Glutamatergic neuron (in vitro differentiated cells): ENCODE data around the gene TRIM24. TPM values are rescaled to one million over a fixed set of nuclear protein-coding genes. Genes with fewer than 3 reads are reported as not detected.

Experiments
- DNase-seq: peaks from one replicate; pipeline ENCODE4 v3.0.0; 2022
- H3K27ac Mint-ChIP-seq: one replicate; pipeline ENCODE4 v1.8.0; 2020; ENCODE audit warnings: mild to moderate bottlenecking, mixed read lengths, inconsistent platforms; ENCODE audit not compliant: unreplicated experiment
- H3K27me3 Mint-ChIP-seq: one replicate; pipeline ENCODE4 v1.8.0; 2020; ENCODE audit warnings: mild to moderate bottlenecking, moderate library complexity, mixed read lengths, inconsistent platforms; ENCODE audit not compliant: unreplicated experiment
- H3K36me3 Mint-ChIP-seq: one replicate; pipeline ENCODE4 v1.8.0; 2020; ENCODE audit warnings: mild to moderate bottlenecking, mixed read lengths, inconsistent platforms; ENCODE audit not compliant: unreplicated experiment
- H3K4me1 Mint-ChIP-seq: one replicate; pipeline ENCODE4 v1.8.0; 2020; ENCODE audit warnings: mild to moderate bottlenecking, low read depth, mixed read lengths, inconsistent platforms; ENCODE audit not compliant: unreplicated experiment
- H3K4me3 Mint-ChIP-seq: one replicate; pipeline ENCODE4 v1.8.0; 2020; ENCODE audit warnings: mild to moderate bottlenecking, mixed read lengths, inconsistent platforms; ENCODE audit not compliant: unreplicated experiment
- H3K9me3 Mint-ChIP-seq: one replicate; pipeline ENCODE4 v1.8.0; 2020; ENCODE audit warnings: mild to moderate bottlenecking, moderate library complexity, mixed read lengths, inconsistent platforms; ENCODE audit not compliant: unreplicated experiment
- CTCF ChIP-seq: fragments of 200-600 bp; sonication (generic); IDR thresholded peaks from one replicate; pipeline ENCODE4 v1.5.0; 2021; ENCODE audit not compliant: partially characterized antibody, unreplicated experiment
- total RNA-seq: library from RNA; stranded (reverse); fragmentation: NEBNext Ultra II Directional; extraction: Animal tissue kit (Norgen Biotek cat#: 25700); gene quantifications from one replicate; pipeline ENCODE4 v1.2.1, GENCODE V29; 2021; ENCODE audit not compliant: unreplicated experiment

TRIM24 gene
- total RNA-seq, 1 donor from 2014 or later = 85.6 TPM

GRCh38 chr7:138626846-138627245, 166.8 kb downstream of the TRIM24 start:
- no peak for DNase-seq
- TF ChIP-seq CTCF = no peak
- H3K27me3 Mint-ChIP-seq = no peaks in the 10 kb centered on the region
- H3K27ac Mint-ChIP-seq = no peak overlapping the region
- no peaks in the 10 kb centered on the region for H3K4me1 Mint-ChIP-seq
- H3K36me3 Mint-ChIP-seq = no peaks in the 10 kb centered on the region
- H3K4me3 Mint-ChIP-seq = no peak overlapping the region
- peaks cover 2% of the 10 kb centered on the region for H3K9me3 Mint-ChIP-seq

GRCh38 chr7:138627361-138627760, 167.3 kb downstream of the TRIM24 start:
- TF ChIP-seq CTCF = no peak
- Mint-ChIP-seq H3K4me1 (no peaks in the 10 kb centered on the region), H3K27ac (no peak overlapping the region), H3K36me3 (no peaks in the 10 kb centered on the region), H3K27me3 (no peaks in the 10 kb centered on the region), H3K9me3 (peaks cover 2% of the 10 kb centered on the region), H3K4me3 (no peak overlapping the region)
- no peak for DNase-seq

GRCh38 chr7:138630059-138630610, 170.1 kb downstream of the TRIM24 start:
- Mint-ChIP-seq H3K9me3 (peaks cover 2% of the 10 kb centered on the region), H3K27ac (no peak overlapping the region), H3K4me3 (no peak overlapping the region), H3K4me1 (no peaks in the 10 kb centered on the region), H3K27me3 (no peaks in the 10 kb centered on the region), H3K36me3 (no peaks in the 10 kb centered on the region)
- no peak for DNase-seq
- TF ChIP-seq CTCF = no peak

- no peak for DNase-seq
- Mint-ChIP-seq H3K36me3 (no peaks in the 10 kb centered on the region), H3K27me3 (no peaks in the 10 kb centered on the region), H3K9me3 (peaks cover 2% of the 10 kb centered on the region), H3K4me1 (no peaks in the 10 kb centered on the region), H3K27ac (peak overlapping the region; percentile 17), H3K4me3 (no peak overlapping the region)
- TF ChIP-seq CTCF = no peak
These were observed 172.3 kb downstream of the TRIM24 start for GRCh38 chr7:138632384-138632783.

- H3K36me3 Mint-ChIP-seq = no peaks in the 10 kb centered on the region
- H3K27ac Mint-ChIP-seq = no peak overlapping the region
- TF ChIP-seq CTCF = no peak
- no peaks in the 10 kb centered on the region for H3K27me3 Mint-ChIP-seq
- no peak overlapping the region for H3K4me3 Mint-ChIP-seq
- no peak for DNase-seq
- H3K9me3 Mint-ChIP-seq = peaks cover 2% of the 10 kb centered on the region
- H3K4me1 Mint-ChIP-seq = no peaks in the 10 kb centered on the region
These were observed 173.0 kb downstream of the TRIM24 start for GRCh38 chr7:138632826-138633602.
